ENCODE results near the gene RNF26. TPM values are rescaled to one million over a fixed set of nuclear protein-coding genes. Genes with fewer than 3 reads are reported as not detected.

RNF26 gene
- total RNA-seq, 1 experiment from 2014 or later = 92.7 TPM

- BruUV-seq (replicated peaks) = no TSS peak
- H3K27ac Mint-ChIP-seq (ENCODE audit: unreplicated experiment) = no peak overlapping the region
- CTCF ChIA-PET = interaction anchor here (1.0 to 3.1 kb wide), 4 partner anchors 18 to 114 kb away, joined by 7 to 51 read pairs (median 12); partner anchors contain the start of genes C1QTNF5, CBL and USP2
Observed at GRCh38 chr11:119320240-119320775, 14.0 kb upstream of the RNF26 start.

GRCh38 chr11:119320776-119321524 is 13.4 kb upstream of the RNF26 start:
- no TSS peak for BruUV-seq (replicated peaks)
- DNase-seq = peak; percentile 42 to 50
- Histone ChIP-seq H3K9me3 (no peaks in the 10 kb centered on the region), H3K36me3 (ENCODE audit: control insufficient read depth, insufficient read depth, low read length) (no peaks in the 10 kb centered on the region), H3K4me1 (peaks cover 26% of the 10 kb centered on the region), H3K4me3 (ENCODE audit: low read depth, low read length) (peak overlapping the region; percentile 39), H3K27me3 (replicated peaks; ENCODE audit: control insufficient read depth, insufficient read depth, low read length) (no peaks in the 10 kb centered on the region)
- intact Hi-C loops (cut with micrococcal nuclease; ENCODE audit: unreplicated experiment) = loop anchor here (1.0 to 2.0 kb wide), 5 partner anchors 13 to 154 kb away; partner anchors contain the start of genes RNF26 and USP2
- POLR2A ChIA-PET = no interaction called here
- no peaks in the 10 kb centered on the region for H3K4me1 Mint-ChIP-seq (ENCODE audit: low read depth, unreplicated experiment)
- CTCF ChIA-PET = interaction anchor here (0.6 to 4.1 kb wide), 6 partner anchors 18 to 253 kb away, joined by 3 to 51 read pairs (median 8); partner anchors contain the start of genes CBL, USP2 and VPS11
- peaks cover 5% of the 10 kb centered on the region for H3K36me3 Mint-ChIP-seq (ENCODE audit: insufficient read depth, unreplicated experiment)
- no peaks in the 10 kb centered on the region for H3K9me3 Mint-ChIP-seq (ENCODE audit: unreplicated experiment)
- no peaks in the 10 kb centered on the region for H3K27me3 Mint-ChIP-seq (ENCODE audit: insufficient read depth, unreplicated experiment)
- peak overlapping the region; percentile 74 for H3K4me3 Mint-ChIP-seq (ENCODE audit: unreplicated experiment)
- TF ChIP-seq CTCF (IDR thresholded peaks at IDR 0.05; ENCODE audit: insufficient read depth in 1 of 2, low read depth in 1 of 2, low read length in 1 of 2, severe bottlenecking in 1 of 2, unreplicated experiment in 1 of 2) = peak in 1 of 2 experiments; percentile 15
- H3K27ac Mint-ChIP-seq (ENCODE audit: unreplicated experiment) = peak overlapping the region; percentile 25

More at GRCh38 chr11:119320240-119320775, 14.0 kb upstream of the RNF26 start:
- no peak overlapping the region for H3K4me3 Mint-ChIP-seq (ENCODE audit: unreplicated experiment)
- Histone ChIP-seq H3K27me3 (replicated peaks; ENCODE audit: control insufficient read depth, insufficient read depth, low read length) (peaks cover 5% of the 10 kb centered on the region), H3K9me3 (no peaks in the 10 kb centered on the region), H3K4me3 (ENCODE audit: low read depth, low read length) (no peak overlapping the region; the same call in 1 of the 2 replicates), H3K36me3 (ENCODE audit: control insufficient read depth, insufficient read depth, low read length) (no peaks in the 10 kb centered on the region), H3K4me1 (peaks cover 32% of the 10 kb centered on the region)
- peaks cover 5% of the 10 kb centered on the region for H3K36me3 Mint-ChIP-seq (ENCODE audit: insufficient read depth, unreplicated experiment)
- no peaks in the 10 kb centered on the region for H3K9me3 Mint-ChIP-seq (ENCODE audit: unreplicated experiment)
- H3K27me3 Mint-ChIP-seq (ENCODE audit: insufficient read depth, unreplicated experiment) = no peaks in the 10 kb centered on the region
- no peak for TF ChIP-seq CTCF (IDR thresholded peaks at IDR 0.05; ENCODE audit: insufficient read depth in 1 of 2, low read depth in 1 of 2, low read length in 1 of 2, severe bottlenecking in 1 of 2, unreplicated experiment in 1 of 2)
- intact Hi-C loops (cut with micrococcal nuclease; ENCODE audit: unreplicated experiment) = loop anchor here (2.0 kb wide), 1 partner anchor 154 kb away; no protein-coding TSS in a partner anchor
- no peaks in the 10 kb centered on the region for H3K4me1 Mint-ChIP-seq (ENCODE audit: low read depth, unreplicated experiment)
- DNase-seq = peak; percentile 6 to 42
- POLR2A ChIA-PET = no interaction called here

DNA sequence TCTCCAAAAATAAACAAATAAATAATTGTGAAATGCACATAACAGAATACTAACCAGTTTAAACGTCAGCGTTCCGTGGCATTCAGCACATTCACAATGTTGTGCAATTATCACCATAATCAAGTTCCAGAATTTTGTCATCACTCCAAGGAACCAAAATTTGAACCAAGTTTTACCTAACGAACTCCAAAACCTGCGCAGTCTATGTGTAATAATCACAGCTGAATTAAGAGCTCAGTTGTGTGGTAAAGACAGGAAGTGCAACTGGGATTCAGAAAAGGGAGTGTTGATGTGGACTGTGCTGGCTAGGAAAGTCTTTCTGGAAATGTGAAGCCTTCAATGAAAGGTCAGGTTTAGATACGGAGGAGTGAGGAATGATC is 12.0 kb upstream of the RNF26 start:
- Mint-ChIP-seq H3K9me3 (ENCODE audit: unreplicated experiment) (no peaks in the 10 kb centered on the region), H3K27ac (ENCODE audit: unreplicated experiment) (no peak overlapping the region), H3K4me1 (ENCODE audit: low read depth, unreplicated experiment) (no peaks in the 10 kb centered on the region), H3K27me3 (ENCODE audit: insufficient read depth, unreplicated experiment) (no peaks in the 10 kb centered on the region), H3K4me3 (ENCODE audit: unreplicated experiment) (no peak overlapping the region), H3K36me3 (ENCODE audit: insufficient read depth, unreplicated experiment) (no peaks in the 10 kb centered on the region)
- DNase-seq = peak; percentile 6 to 19
- Histone ChIP-seq H3K4me3 (ENCODE audit: low read depth, low read length) (no peak overlapping the region), H3K9me3 (no peaks in the 10 kb centered on the region), H3K4me1 (peaks cover 25% of the 10 kb centered on the region), H3K36me3 (ENCODE audit: control insufficient read depth, insufficient read depth, low read length) (no peaks in the 10 kb centered on the region), H3K27me3 (replicated peaks; ENCODE audit: control insufficient read depth, insufficient read depth, low read length) (no peaks in the 10 kb centered on the region)
- CTCF ChIA-PET = interaction anchor here (0.7 to 4.1 kb wide), 14 partner anchors 9 to 152 kb away, joined by 3 to 51 read pairs (median 6); partner anchors contain the start of genes CBL, RNF26 and USP2
- BruUV-seq (replicated peaks) = no TSS peak
- intact Hi-C loops (cut with micrococcal nuclease; ENCODE audit: unreplicated experiment) = no loop called here
- POLR2A ChIA-PET = interaction anchor here (0.5 kb wide), 1 partner anchor 16 kb away, joined by 4 read pairs; no protein-coding TSS in a partner anchor
- peak in 1 of 2 experiments; percentile 7 for TF ChIP-seq CTCF (IDR thresholded peaks at IDR 0.05; ENCODE audit: insufficient read depth in 1 of 2, low read depth in 1 of 2, low read length in 1 of 2, severe bottlenecking in 1 of 2, unreplicated experiment in 1 of 2)

All from Caco-2 (cell line).